ENCODE measurements around the gene CBARP.
A peak's percentile ranks its signal among the peaks of the same experiment; 100 is the strongest.

Gene CBARP

GRCh38 chr19:1265615-1266128 lies 27.9 kb upstream of the CBARP start:
- peak; percentile 97 for DNase-seq

GRCh38 chr19:1264801-1265614 lies 27.2 kb upstream of the CBARP start:
- peak; percentile 97 for DNase-seq

- DNase-seq = no peak
Measured at GRCh38 chr19:1263188-1263587, 25.4 kb upstream of the CBARP start.

GRCh38 chr19:1262623-1263123 lies 24.9 kb upstream of the CBARP start:
- peak; percentile 58 for DNase-seq

- no peak for DNase-seq
Measured at GRCh38 chr19:1261798-1262622, 24.2 kb upstream of the CBARP start.

GRCh38 chr19:1261538-1261797 lies 23.7 kb upstream of the CBARP start:
- no peak for DNase-seq

GRCh38 chr19:1260749-1261537 lies 23.1 kb upstream of the CBARP start:
- DNase-seq = peak; percentile 94

- no peak for DNase-seq
Measured at GRCh38 chr19:1259876-1260748, 22.3 kb upstream of the CBARP start.

GRCh38 chr19:1259206-1259875 lies 21.5 kb upstream of the CBARP start:
- peak; percentile 70 for DNase-seq

GRCh38 chr19:1258707-1259205 lies 21.0 kb upstream of the CBARP start:
- DNase-seq = no peak

- no peak for DNase-seq
Measured at GRCh38 chr19:1258163-1258492, 20.3 kb upstream of the CBARP start.

GRCh38 chr19:1257475-1258162 lies 19.8 kb upstream of the CBARP start:
- DNase-seq = no peak

- no peak for DNase-seq
Measured at GRCh38 chr19:1256646-1257474, 19.1 kb upstream of the CBARP start.

- DNase-seq = no peak
Measured at GRCh38 chr19:1255186-1256161, 17.7 kb upstream of the CBARP start.

- DNase-seq = no peak
Measured at GRCh38 chr19:1254530-1255185, 16.9 kb upstream of the CBARP start.

GRCh38 chr19:1254081-1254527 lies 16.3 kb upstream of the CBARP start:
- no peak for DNase-seq

- no peak for DNase-seq
Measured at GRCh38 chr19:1253514-1254080, 15.8 kb upstream of the CBARP start.
